IMR-90 (cell line): Measurements from ENCODE around the gene TBC1D9. TPM values are rescaled to one million over a fixed set of nuclear protein-coding genes. Genes with fewer than 3 reads are reported as not detected.

ENCODE experiments used
- ATAC-seq: fragments of 200-7000 bp; cut with Tn5 transposase; 2 replicates; pipeline ENCODE4 v1.9.1; 2020; ENCODE audit warnings: low read depth, mild to moderate bottlenecking, moderate library complexity
- BruUV-seq: library from RNA; stranded (reverse); fragments of 400-500 nt; replicated peaks from 2 replicates; lab custom pipeline; 2021; lab: Mats Ljungman, UMichigan
- CTCF ChIA-PET: fragments of 300-600 bp; formaldehyde crosslinking; extraction: SDS; loops from one replicate; lab custom pipeline; 2021; ENCODE audit warnings: antibody characterized with exemption; lab: Yijun Ruan, JAX
- POLR2A ChIA-PET: fragments of 300-600 bp; sonication (Branson Sonifier 250); formaldehyde crosslinking; loops from one replicate; lab custom pipeline; 2022; ENCODE audit warnings: antibody characterized with exemption; ENCODE audit not compliant: unreplicated experiment; lab: Charles Lee
- DNase-seq: peaks from one replicate; pipeline ENCODE4 v3.0.0; 2013
- H2AFZ ChIP-seq: replicated peaks from 2 replicates; pipeline ENCODE3; 2013; ENCODE audit warnings: low read length, mild to moderate bottlenecking; ENCODE audit not compliant: poor library complexity
- H2AK5ac ChIP-seq: 2 replicates; pipeline ENCODE4 v1.6.1; 2013; ENCODE audit warnings: low read depth, low read length, inconsistent platforms
- H2AK9ac ChIP-seq: replicated peaks from 2 replicates; pipeline ENCODE3; 2013; ENCODE audit warnings: mild to moderate bottlenecking, low read depth, low read length, moderate library complexity; ENCODE audit not compliant: poor library complexity
- H2BK120ac ChIP-seq: 2 replicates; pipeline ENCODE4 v1.6.1; 2013; ENCODE audit warnings: low read depth, low read length, inconsistent platforms
- H2BK15ac ChIP-seq: 3 replicates; pipeline ENCODE4 v1.6.1; 2013; ENCODE audit warnings: low read depth, low read length, inconsistent platforms
- H2BK20ac ChIP-seq: 2 replicates; pipeline ENCODE4 v1.6.1; 2013; ENCODE audit warnings: low read depth, mild to moderate bottlenecking, inconsistent platforms, low read length, moderate library complexity
- H2BK5ac ChIP-seq: 2 replicates; pipeline ENCODE4 v1.6.1; 2013; ENCODE audit warnings: mild to moderate bottlenecking, low read depth, low read length, inconsistent platforms; ENCODE audit not compliant: poor library complexity, severe bottlenecking
- H3K14ac ChIP-seq: replicated peaks from 2 replicates; pipeline ENCODE4 v1.6.1; 2013; ENCODE audit warnings: low read depth, low read length, inconsistent platforms
- H3K18ac ChIP-seq: 2 replicates; pipeline ENCODE4 v1.6.1; 2013; ENCODE audit warnings: low read depth, low read length, control low read depth
- H3K23ac ChIP-seq: 2 replicates; pipeline ENCODE4 v1.6.1; 2013; ENCODE audit warnings: low read depth, low read length, inconsistent platforms
- H3K27ac ChIP-seq: 2 replicates; pipeline ENCODE4 v1.5.1; 2013; ENCODE audit warnings: mild to moderate bottlenecking, control low read depth, low read length; ENCODE audit not compliant: insufficient read depth
- H3K27me3 ChIP-seq: 2 replicates; pipeline ENCODE4 v1.6.1; 2013; ENCODE audit warnings: low read length; ENCODE audit not compliant: control insufficient read depth, insufficient read depth
- H3K36me3 ChIP-seq: 2 replicates; pipeline ENCODE4 v1.6.1; 2013; ENCODE audit warnings: low read length, mixed read lengths; ENCODE audit not compliant: control insufficient read depth, insufficient read depth
- H3K4ac ChIP-seq: 2 replicates; pipeline ENCODE4 v1.6.1; 2013; ENCODE audit warnings: low read depth, low read length, inconsistent platforms
- H3K4me1 ChIP-seq: 2 replicates; pipeline ENCODE4 v1.6.1; 2013; ENCODE audit warnings: low read length, mixed read lengths; ENCODE audit not compliant: control insufficient read depth, insufficient read depth
- H3K4me2 ChIP-seq: 2 replicates; pipeline ENCODE4 v1.6.1; 2013; ENCODE audit warnings: low read depth, mild to moderate bottlenecking, control low read depth, low read length, moderate library complexity
- H3K4me3 ChIP-seq: 2 replicates; pipeline ENCODE4 v1.5.1; 2013; ENCODE audit warnings: low read depth, mild to moderate bottlenecking, control low read depth, low read length, moderate library complexity; ENCODE audit not compliant: insufficient read depth
- H3K56ac ChIP-seq: 2 replicates; pipeline ENCODE4 v1.6.1; 2013; ENCODE audit warnings: low read length, inconsistent platforms; ENCODE audit not compliant: insufficient read depth; ENCODE audit errors: extremely low read depth
- H3K79me1 ChIP-seq, 2 experiments: 2 replicates each; pipeline ENCODE4 v1.6.1; 2013; ENCODE audit warnings: low read length in 2 of 2, inconsistent platforms in 1 of 2, low read depth in 1 of 2
- H3K9ac ChIP-seq: 2 replicates; pipeline ENCODE4 v1.6.1; 2013; ENCODE audit warnings: low read depth, low read length, control low read depth
- H3K9me1 ChIP-seq: 2 replicates; pipeline ENCODE4 v1.6.1; 2013; ENCODE audit warnings: low read length, inconsistent platforms; ENCODE audit not compliant: insufficient read depth
- H3K9me3 ChIP-seq: 2 replicates; pipeline ENCODE4 v1.6.1; 2013; ENCODE audit warnings: low read length; ENCODE audit not compliant: control insufficient read depth, insufficient read depth
- H4K20me1 ChIP-seq: 2 replicates; pipeline ENCODE4 v1.6.1; 2013; ENCODE audit warnings: low read length, inconsistent platforms; ENCODE audit not compliant: insufficient read depth
- H4K5ac ChIP-seq: 2 replicates; pipeline ENCODE4 v1.6.1; 2013; ENCODE audit warnings: mild to moderate bottlenecking, low read depth, low read length, control low read depth
- H4K8ac ChIP-seq, 2 experiments: 2 replicates each; pipeline ENCODE4 v1.6.1; 2013; ENCODE audit warnings: low read depth in 2 of 2, low read length in 2 of 2, control low read depth in 1 of 2, inconsistent platforms in 1 of 2
- H4K91ac ChIP-seq: 2 replicates; pipeline ENCODE4 v1.6.1; 2013; ENCODE audit warnings: low read depth, low read length, inconsistent platforms; ENCODE audit not compliant: insufficient read depth
- RAD21 ChIP-seq: IDR thresholded peaks from 2 replicates; pipeline ENCODE4 v1.6.1; 2012; ENCODE audit warnings: low read length, improper control_type of control experiment
- dilution Hi-C: fragments of 300-500 bp; cut with HindIII; formaldehyde crosslinking; loops from one replicate; pipeline ENCODE4 v1.14.3; 2018; ENCODE audit warnings: low sequenced_read_pairs; ENCODE audit not compliant: unreplicated experiment
- in situ Hi-C: fragments of 300-500 bp; cut with MboI; formaldehyde crosslinking; loops from 3 replicates; pipeline ENCODE4 v1.14.3; 2019; ENCODE audit warnings: low sequenced_read_pairs, inconsistent platforms, mixed read lengths
- intact Hi-C: fragments of 100-400 bp; cut with micrococcal nuclease; formaldehyde crosslinking; loops from 2 replicates; pipeline ENCODE4 v1.10.0; 2022
- polyA plus RNA-seq, 3 experiments: library from polyadenylated mRNA; depleted of rRNA; stranded (reverse); fragments of >200 nt; gene quantifications; 2 replicates each; pipeline ENCODE4 v1.2.3, GENCODE V29; 2012; ENCODE audit warnings: low replicate concordance in 1 of 3
- total RNA-seq: library from RNA; depleted of rRNA; stranded (reverse); fragments of >200 nt; gene quantifications from 2 replicates; pipeline ENCODE4 v1.2.3, GENCODE V29; 2012

The TBC1D9 gene
- total and polyA plus RNA-seq, 2 of the 4 experiments (the other 2 are of a cell fraction) = 11.7 to 15.2 TPM

GRCh38 chr4:140739971-140740370 lies 16.2 kb downstream of the TBC1D9 start:
- no peaks in the 10 kb centered on the region for H3K36me3 ChIP-seq
- no peak overlapping the region for H4K8ac ChIP-seq
- H3K79me1 ChIP-seq = peaks cover 25 to 64% of the 10 kb centered on the region in 2 experiments
- no peak overlapping the region for H2BK20ac ChIP-seq
- H3K4me1 ChIP-seq = peaks cover 18% of the 10 kb centered on the region
- no peak overlapping the region for H3K56ac ChIP-seq
- H4K91ac ChIP-seq = no peak overlapping the region
- ChIA-PET CTCF (interaction anchor here (0.6 kb wide), 1 partner anchor 68 kb away, joined by 3 read pairs; no protein-coding TSS in a partner anchor), POLR2A (no interaction called here)
- no peak overlapping the region for H3K27ac ChIP-seq
- no peak overlapping the region for H2BK15ac ChIP-seq
- H3K14ac ChIP-seq = no peak overlapping the region
- H2AFZ ChIP-seq = no peak overlapping the region
- TF ChIP-seq RAD21 = no peak
- no peak for DNase-seq
- dilution Hi-C loops = no loop called here
- no peak overlapping the region for H2BK5ac ChIP-seq
- intact Hi-C loops = no loop called here
- no peak overlapping the region for H3K4me3 ChIP-seq
- no peaks in the 10 kb centered on the region for H3K9me3 ChIP-seq
- no peak overlapping the region for H3K4ac ChIP-seq
- no peak overlapping the region for H3K23ac ChIP-seq
- H4K5ac ChIP-seq = no peak overlapping the region
- no peak overlapping the region for H3K9ac ChIP-seq
- H2BK120ac ChIP-seq = no peak overlapping the region
- peaks cover 22% of the 10 kb centered on the region for H3K9me1 ChIP-seq
- H4K20me1 ChIP-seq = peaks cover 16% of the 10 kb centered on the region; the same call in 1 of the 2 replicates
- H2AK9ac ChIP-seq = no peak overlapping the region
- no peak overlapping the region for H3K18ac ChIP-seq
- no TSS peak for BruUV-seq
- no peaks in the 10 kb centered on the region for H3K27me3 ChIP-seq
- H3K4me2 ChIP-seq = no peak overlapping the region
- no peak overlapping the region for H2AK5ac ChIP-seq
- no peak for ATAC-seq
- in situ Hi-C loops = no loop called here
